ENCODE results near the gene FAM174B.

Gene FAM174B

DNA sequence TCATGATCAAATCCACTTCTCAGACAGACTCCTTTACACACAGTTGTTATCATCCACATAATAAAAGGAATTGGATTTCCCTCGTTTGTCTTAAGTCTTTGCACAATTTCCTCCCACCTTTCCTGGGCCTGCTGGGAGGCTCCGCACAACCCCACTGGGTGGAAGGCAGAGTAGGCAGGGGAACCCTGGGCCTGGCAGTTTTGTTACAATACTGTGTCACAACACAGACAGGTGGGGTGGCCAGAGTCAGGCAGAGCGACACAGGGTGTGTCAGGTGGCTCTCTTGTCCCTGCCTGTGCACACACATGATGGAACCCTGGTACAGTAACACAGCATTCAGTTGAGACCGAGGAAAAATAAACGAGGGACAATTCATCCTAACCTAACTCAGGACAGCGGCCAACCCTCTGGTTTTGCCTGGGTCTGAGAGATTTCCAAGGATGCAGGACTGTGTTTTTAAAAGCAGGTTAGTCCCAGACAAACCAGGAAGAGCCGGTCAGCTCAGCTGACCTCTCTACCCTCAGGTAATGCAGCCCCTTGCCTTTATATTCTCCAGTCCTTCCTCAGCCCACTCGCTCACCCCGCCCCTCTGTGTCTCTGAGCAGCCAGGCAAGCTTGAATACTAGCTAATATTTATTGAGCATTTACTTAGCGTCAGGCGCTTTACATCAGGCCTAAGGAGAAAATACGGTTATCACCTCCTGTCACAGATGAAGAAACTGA lies 8.8 kb upstream of the FAM174B start:
- DNase-seq = no peak

DNA sequence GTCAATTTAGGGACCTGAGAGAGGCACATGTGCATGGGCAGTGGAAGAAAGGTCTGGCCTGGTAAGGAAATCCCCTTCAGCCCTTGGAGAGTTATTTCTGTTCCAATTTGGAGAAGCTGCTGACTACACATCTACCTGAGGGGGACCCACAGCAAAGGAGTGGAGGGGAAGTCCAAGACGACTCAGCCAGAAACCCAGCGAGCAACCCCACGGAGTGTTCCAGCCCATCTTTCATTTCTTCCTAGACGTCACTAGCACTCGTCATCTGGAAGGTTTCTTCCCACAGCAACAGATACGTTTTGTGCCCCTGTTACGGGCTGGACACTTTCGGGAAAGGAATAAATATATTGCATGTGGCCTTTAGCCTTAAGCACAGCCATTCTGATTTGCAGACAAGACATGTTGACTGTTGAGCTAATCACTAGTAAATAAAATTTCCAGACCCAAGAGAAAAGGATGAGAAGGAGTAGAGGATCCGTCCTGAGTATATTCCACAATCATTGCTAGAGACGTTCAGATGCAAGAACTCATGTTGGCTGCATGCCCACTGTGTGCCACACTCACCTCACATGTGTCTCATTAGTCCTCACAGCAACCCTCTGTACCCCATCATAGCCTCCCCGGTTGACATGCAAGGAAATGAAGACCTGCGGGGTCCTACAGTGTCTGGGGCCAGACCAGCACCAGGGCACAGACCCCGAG lies 7.8 kb upstream of the FAM174B start:
- DNase-seq = no peak

DNA sequence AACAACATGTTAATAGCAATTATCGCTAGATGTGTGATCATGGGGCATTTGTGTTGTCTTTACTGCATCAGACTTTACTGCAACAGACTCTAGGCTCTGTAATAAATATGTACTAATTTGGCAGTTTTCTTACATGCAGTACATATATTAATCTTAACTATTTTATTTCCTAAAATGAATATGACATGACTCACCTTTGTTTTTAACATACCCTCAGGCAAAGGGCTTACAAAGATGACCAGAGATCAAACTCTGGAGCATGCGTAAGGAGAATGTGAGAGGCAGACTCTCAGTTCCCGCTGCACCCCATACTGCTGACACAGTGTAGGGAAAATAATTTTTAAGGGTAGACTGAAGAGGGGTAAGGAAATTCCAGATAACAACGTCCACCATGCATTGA lies 7.2 kb upstream of the FAM174B start:
- no peak for DNase-seq

DNA sequence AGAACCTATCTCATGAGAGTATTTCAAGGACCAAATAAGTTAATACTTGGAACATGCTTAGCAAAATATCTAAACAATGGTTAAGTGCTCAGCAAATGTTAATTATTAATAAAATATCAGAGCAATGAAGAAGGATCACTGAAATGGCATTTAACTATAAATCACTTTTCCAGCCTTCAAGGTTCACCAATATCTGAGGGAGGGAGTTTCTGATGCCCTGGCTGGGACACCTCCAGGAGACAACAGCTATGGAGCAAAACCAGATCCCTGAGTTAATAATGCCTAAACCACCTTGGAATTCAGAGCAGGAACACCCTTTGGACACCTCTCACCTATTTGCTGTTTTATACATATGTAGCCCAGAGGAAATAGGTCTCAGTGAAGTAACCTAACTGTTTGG lies 6.4 kb upstream of the FAM174B start:
- no peak for DNase-seq

DNA sequence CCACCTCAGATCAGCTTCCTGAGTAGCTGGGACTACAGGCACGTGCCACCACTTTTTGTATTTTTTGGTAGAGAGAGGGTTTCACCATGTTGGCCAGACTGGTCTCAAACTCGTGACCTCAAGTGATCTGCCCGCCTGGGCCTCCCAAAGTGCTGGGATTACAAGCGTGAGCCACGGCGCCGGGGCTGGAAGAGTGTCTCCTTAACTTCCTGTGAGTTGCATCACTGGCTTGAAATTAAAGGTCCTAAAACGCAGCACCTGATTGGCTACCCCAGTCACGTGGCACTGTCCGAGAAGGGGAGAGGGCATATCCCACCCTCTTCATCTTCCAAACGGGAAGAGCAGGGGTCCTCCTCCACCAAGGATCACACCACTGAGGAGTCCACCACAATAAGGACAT lies 5.5 kb upstream of the FAM174B start:
- DNase-seq = no peak

DNA sequence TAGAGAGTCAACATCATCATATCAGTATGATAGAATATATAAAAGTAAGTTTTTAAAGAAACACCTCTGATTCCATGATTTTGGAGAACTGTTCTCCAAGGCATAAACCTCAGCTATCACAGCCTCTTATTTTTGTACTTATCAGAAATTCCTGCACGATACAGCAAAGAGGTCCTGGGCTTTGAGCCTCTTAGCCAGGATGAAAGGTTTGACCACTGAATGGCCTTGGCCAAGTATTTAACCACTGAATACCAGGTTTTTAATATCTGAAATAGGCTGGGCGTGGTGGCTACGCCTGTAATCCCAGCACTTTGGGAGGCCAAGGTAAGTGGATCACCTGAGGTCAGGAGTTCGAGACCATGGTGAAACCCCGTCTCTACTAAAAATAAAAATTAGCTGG lies 1.9 kb upstream of the FAM174B start:
- no peak for DNase-seq

DNA sequence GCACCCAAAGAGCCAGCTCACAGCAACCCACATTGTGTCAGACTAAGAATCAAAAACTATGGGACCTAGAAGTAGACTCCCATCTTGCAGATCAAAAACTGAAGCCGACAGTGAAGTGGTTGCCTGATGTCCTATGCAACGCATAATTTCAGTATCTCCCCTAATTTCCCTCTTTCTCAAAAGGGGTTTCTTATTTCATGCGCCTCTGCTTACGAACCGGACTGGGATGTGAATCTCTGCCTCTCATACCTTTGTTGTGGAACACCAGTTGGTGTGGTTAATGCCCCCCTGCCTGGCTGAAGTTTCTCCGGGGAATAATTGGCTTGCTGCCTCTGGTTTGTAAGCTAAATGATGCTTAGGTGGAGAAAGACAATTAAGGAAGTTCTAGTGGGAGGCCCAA lies 514 bp upstream of the FAM174B start:
- no peak for DNase-seq

DNA sequence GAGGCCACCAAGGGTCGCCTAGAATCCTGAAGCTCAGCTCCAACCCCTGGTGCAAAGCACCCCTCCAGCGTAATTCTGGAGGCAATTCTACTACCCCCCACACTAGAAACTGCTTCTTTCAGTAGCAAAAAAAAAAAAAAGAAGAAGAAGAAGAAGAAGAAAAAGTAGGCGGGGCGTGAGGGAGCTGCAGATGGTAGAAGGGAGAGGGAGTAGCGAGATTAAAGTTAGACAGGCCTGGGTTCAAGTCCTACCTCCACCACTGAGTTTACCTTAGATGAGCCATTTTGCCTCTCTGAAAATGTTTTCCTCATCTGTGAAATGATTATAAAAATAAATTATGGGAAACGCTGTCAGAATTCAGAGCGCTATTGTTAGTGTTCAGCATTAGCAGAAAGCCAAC lies 913 bp downstream of the FAM174B start:
- no peak for DNase-seq

DNA sequence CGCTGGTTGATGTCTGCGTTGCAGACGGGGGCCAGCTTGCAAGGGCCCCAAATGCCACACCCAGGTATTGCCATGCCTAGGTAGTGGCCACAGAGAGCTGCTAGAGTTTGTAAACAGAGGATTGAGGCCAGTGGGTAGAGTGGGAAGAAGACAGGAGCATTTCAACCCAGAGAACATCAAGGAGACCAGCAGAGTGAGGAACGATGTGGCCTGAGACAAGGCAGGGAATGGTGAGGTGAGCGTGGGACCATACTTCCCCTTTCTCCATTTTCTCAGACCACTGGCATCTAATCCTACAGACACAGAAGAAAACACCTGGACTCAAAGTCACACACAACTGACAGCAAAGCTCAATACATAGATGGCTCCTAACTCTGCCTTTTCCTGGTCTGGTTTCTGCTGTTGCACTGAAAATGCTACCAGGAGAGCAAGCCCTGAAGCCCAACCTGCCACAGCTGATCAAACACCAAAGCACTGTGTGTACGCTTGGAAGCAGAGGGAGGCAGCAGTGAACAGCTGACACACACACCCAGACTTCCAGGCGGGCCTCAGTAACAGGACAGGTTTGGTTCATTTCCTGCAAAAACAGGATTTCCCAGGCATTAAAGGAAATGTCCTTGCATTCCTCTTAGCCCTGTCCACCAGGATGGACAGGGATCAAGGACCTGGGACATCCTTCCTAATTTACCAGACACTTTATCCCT lies 1.6 kb downstream of the FAM174B start:
- DNase-seq = peak; percentile 20

DNA sequence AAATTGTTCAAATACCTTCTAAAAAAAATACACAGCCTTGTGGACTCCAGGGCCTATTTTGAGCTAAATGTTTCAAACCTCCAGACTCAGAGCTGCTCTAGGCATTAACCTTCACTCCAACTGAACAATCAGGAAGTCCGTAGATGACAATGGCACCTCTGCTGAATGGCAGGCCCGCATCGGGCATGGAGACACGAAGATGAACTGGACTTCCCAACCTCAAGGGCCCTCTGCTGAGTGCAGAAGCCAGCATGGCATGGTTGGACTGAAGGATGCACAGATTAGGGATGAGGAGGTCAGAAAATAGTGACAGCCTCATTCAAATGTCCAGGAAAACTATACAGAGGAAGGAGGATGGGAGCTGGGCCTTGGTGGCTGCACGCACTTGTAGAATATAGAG lies 2.2 kb downstream of the FAM174B start:
- DNase-seq = no peak

DNA sequence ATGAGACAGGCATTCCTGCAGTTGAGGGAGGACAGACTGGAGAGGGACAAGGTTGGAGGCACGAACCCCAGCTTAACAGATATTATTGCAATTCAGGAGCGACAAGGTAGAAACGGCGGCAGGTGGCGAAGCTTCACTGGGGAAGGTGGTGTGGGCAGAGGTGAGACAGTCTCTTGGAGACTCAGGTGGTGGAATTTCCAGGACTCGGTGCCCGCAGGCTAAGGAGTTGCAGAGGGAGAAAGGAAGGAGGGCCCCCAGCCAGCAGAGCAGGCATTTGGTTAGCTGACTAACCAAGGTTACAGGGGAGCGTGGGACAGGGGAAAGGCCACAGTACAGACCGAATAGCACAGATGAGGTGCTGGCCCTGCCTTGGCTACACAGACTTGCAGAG lies 3.0 kb downstream of the FAM174B start:
- DNase-seq = no peak

DNA sequence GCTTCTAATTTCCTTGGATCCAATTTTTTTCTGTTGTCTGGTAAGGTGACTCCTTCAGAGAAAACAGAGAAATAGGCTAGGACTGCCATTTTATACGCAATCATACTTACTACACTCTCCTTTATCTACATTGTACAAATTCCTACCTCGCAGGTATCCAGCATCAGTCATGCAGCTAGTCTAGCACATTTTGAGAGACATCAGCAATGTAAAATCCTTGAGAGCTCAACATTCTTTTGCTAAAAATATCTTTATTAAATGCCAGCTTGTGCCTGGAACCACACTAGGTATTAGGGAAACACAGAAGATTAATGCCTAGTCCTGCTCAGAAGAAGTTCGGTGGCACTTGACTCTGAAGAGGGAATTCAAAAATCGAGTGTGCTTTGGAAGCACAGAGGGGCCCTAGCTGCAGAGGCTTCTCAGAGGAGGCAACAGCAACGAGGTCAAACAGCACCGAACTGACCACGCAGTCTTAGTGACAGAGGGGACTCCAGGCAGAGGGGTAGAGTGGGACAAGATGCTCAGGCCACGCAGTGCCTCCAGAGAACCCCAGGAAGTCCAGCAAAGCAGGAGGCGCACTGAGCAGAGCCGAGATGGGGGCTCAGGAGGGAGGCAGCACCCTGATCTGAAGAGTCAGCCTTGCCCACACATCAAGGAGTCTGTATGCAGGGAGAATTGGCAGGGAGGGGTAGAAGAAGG lies 3.5 kb downstream of the FAM174B start:
- DNase-seq = no peak

DNA sequence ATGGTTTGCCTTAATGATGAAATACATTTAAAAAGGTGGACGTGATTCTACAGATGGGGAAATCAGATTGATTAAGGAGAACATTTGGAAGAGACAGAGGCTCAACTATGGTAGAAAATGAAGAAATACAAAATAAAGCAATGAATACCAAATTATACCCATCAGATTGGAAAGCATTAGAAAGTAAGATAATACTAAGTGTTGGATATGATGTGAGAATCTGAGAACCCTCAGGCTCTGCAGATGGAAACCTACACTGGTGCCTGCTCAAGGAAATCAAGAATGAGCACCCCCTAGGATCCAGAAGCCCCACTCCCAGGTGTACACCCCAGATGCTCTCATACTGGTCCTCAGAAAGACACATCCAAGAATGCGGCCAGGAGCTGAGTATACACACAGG lies 4.6 kb downstream of the FAM174B start:
- DNase-seq = no peak

DNA sequence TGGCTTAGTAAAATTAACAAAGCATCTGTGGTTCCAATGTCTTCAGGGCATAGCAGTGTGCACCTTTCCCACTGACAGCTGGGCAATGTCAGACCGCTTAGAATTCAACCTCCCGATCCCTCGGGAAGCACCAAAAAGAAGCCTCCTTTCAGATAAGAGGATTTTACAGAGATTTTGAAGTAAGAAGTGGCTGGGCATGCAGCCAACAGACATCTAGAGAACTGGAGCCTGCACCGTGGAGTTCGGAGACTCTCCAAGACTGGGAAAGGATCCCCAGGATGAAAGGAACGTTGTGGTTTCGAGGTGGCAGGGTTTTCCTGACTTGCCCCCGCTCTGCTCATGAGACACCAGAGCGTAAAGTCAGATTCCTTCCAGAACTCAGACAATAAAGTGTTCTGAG lies 5.3 kb downstream of the FAM174B start:
- peak; percentile 20 for DNase-seq

DNA sequence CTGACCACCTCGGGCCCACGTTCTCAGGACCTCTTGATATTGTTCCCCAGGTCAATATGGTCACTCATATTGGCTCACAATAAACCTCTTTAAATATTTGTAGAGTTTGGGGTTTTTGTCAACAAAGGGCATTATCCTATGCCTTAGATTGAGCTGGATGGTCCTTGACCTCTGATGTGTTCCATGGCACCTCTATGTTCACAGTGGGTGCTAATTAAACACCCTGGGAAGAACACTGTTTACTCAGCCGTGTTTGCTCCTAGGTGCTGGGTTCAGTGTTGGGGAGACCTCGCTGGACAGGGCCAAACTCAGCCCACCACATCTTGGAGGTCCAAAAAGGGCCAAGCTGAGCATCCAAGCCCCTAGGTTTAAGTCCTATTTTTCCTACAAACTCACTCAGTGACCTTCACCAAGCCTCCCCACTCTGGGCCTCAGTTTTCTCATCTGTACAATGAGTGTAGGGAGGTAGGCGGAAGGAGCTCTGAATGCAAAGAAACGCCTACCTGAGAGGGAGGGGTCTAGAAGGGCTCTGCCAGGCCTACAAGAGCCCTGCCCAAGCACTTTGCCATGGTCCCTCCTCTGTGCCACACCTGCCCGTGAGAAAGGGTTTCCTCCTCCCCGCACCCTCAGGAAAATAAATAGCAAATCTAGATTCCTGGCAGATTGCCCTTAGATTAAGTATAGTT lies 7.2 kb downstream of the FAM174B start:
- DNase-seq = no peak

DNA sequence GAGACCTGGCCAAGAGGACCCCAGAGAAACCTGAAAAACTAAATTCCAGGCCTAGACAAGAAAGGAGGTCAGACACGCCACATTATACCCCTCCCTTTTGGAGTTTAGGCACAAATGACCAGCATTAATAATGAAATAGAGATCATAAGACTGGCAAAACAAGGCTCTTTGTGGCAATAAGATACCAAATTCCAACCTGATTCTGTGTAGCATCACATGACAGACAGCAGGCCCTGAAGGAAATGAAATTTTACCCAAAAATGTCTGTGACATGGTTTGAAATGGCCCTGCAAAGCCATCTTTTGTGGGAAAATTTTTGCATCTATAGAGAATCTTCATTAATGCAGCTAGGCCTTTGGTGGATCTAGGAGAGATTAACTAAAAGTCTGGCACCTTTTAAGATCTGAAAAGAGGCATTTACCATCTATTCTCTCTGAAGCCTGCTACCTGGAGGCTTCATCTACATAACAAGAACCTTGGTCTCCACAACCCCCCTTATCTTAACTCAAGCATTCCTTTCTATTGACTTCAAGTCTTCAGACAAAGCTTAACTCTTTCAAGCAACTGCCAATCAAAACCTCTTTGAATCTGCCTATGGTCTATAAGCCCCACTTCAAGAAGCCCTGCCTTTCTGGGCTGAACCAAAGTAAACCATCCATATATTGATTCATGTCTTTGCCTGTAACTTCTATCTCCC lies 8.0 kb downstream of the FAM174B start:
- DNase-seq = no peak

DNA sequence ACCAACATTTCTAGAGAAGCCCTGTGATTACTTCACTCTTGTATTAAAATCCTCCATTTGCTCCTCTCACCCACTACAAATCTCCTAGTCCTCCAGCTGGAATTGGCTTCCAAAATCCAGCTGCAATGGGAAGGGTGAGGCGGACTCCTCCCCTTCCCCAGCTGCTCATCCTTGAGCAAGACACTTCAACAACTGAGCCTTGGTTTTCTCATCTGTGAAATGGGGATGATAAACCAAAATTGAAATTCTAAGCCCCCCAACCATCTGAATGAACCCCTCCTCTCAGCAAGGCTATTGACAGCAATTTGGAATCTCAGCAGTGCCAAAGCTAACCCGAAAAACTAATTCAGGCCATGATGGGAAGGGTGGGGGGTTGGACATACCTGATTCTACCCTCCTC lies 9.4 kb downstream of the FAM174B start:
- DNase-seq = no peak

DNA sequence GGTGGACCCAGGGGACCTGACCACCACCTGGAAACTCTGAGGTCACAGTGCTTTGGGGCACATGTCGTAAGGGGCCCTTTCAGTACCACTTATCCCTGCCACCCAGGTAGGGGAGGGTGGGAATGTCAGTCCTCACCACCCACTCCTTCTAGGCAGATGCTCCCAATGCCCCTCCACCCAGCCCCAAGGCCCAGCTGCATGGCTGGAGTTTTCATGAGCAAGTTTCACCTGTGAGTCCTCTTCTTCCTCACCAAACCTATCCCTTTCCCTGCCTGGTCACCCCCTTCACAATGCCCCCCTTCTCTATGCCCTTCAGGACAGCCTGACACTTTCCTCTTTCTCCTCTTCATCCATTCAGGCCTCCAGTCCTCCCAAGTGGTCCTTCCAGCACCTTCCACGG lies 9.8 kb downstream of the FAM174B start:
- DNase-seq = no peak

DNA sequence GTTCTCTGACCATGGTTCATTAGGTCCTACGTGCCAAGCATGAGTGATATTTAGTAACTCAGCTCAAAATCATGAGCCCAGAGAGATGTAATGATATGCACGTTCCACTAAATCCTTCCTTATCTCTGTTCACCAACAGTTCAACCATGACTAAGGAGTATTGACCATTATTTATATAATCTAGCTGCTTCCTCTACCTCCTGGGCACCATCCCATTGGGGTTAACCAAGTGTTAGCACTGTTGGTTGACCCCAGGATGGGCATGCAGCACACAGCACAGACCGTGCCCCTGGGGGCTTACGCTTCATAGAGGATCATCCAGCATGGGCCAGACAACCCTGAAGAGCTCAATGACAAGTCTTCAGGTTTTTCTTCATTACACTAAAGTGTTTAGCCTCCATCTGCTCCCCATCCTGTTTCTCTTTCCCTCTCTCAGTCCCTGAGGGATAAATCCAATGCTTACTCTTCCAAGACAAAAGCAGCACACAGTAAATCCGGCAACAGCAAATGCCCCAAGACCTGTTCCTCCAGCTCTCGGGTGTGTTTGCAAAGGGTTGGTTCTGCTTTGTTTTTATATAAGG lies 10.4 kb downstream of the FAM174B start:
- no peak for DNase-seq

DNA sequence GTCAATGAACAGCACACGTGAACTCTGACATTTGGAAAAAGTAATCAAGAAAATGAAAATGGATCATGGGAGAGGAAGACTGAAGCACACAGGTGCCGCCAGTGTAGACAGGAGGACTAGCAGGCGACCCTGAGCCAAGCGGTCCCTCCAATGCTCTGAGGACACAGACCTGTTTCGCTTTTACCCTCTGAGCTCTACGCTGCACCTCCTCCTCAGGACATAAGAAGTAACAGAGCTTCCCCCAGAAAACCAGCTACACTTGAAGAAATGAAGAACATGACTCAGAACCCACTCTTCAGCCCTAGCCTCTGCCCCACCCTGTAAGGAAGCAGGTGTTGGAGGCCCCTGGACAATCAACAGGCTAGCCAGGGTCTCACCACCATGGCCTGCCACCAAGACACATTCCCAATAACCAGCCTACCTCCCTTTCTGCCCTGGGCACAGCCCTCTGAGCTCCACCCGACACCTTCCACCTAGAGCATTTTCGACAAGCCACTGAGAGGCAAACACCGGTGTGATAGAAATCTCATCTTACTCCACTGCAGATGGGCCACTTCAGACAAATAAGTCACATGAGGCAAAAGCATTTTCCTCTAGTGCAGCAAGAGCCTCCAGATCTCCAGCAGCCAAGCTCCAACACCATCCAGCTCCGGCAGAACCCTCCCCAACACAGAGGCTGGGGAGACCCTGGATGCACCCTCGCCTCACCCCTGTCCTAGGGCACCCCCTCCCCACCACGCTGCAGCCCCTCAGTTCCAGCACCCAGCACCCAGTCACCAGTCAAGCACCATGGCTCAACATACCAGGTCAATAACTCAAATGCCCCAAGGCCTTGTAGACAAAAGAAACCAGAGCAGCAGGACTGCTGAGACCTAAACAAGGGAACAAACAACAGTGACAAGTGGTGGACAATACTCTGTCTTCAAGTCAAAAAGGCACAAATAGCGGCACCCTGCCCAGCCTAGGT lies 11.4 kb downstream of the FAM174B start:
- DNase-seq = no peak

All from fibroblast of skin of right quadriceps (primary cell).